ENCODE data around the gene C11orf91. TPM values are rescaled to one million over a fixed set of nuclear protein-coding genes. Genes with fewer than 3 reads are reported as not detected.

The C11orf91 gene
- total RNA-seq, 2 donors from 2014 or later, result not detected

DNA sequence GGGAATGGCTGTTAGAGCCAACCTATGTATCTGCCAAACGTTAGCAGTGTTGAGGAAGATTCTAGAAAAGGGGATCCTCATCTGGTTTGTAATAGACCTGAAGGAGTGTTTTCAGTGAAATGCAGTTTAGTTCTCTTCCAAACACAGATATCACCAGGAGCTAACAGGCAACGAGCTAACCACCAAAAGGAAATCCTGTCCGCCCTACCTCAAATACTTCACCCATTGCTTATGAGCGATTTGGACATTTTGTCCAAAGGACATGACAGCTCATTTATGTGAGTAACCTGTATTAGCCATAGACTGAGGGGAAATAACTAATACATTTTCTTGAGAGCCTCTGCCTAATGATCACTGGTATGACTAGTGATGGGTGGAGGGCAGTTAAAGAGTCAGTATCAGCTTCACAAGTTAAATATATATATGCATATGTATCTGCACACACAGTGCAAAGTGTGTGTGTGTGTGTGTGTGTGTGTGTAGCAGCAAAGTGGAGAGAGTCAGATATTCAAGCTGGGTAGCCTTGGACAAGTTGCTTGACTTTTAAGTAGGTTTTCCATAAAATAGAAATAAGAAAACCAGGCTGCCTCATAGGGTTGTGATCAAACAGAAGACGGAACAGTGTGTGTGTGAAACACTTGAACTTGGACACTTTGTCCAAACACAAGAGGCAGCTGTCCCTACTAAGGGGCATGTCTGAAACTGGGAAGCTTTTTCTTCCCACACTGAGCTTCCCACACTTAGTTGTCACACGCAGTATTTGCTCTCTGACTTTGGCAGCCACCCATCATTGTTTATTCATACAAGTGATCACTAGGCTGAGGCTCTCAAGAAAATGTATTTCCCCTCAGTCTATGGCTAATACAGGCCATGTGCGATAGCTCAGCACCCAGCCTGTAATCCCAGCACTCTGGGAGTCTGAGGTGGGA lies 940 bp upstream of the C11orf91 start:
- intact Hi-C loops (cut with DNase I, micrococcal nuclease), result no loop called here
- DNase-seq (no peak), ATAC-seq (peak; percentile 10)

- intact Hi-C loops (cut with DNase I, micrococcal nuclease), result no loop called here
- ATAC-seq, result no peak
- peak in 1 of 2 donors; percentile 58 for DNase-seq
These were observed 544 bp downstream of the C11orf91 start for GRCh38 chr11:33700063-33700501.

DNA sequence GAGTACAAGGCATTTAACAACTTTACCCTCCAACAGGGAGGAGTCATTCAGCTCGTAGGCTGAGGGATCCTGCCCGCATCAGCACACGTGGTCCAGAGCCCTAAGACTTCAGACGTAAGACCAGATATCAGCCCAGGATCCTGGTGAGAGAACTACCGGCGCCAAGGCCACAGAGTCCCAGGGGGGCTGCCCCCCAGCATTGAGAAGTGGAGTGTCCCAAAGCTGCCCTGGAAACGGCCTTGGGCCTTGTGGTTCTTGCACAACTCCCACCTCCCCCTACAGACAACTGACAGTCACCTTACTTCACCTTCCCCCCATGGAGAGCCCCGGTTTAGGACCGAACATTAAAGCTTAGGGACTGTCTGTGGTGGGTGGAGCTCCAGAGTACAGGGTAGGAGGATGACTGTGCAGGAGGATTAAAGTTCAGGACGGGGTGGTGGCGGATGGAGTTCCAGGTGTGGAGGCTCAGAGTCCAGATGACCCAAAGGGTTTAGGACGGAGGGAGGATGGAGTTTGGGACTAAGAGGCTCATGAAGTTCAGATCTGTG lies 1.0 kb downstream of the C11orf91 start:
- ATAC-seq, result peak; percentile 46
- intact Hi-C loops (cut with DNase I, micrococcal nuclease), result no loop called here
- peak; percentile 54 to 56 for DNase-seq

DNA sequence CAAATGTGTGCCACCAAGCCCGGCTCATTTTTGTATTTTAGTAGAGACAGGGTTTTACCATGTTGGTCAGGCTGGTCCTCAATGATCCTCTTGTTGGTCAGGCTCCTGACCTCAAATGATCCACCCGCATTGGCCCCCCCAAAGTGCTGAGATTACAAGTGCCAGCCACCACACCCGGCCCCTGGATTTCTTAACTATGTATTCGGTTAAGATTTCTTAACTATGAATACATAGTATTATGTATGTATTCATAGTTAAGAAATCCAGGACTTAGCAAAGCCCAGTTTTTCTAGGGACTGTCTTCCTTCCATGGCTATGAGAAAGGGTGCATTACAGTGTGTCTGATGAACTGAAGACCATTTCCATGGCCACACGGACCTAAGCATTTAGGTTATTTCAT lies 1.7 kb downstream of the C11orf91 start:
- no peak for ATAC-seq
- intact Hi-C loops (cut with DNase I, micrococcal nuclease), result no loop called here

GRCh38 chr11:33697997-33698396 lies 2.6 kb downstream of the C11orf91 start:
- intact Hi-C loops (cut with DNase I, micrococcal nuclease), result no loop called here
- ATAC-seq (no peak), DNase-seq (no peak)

More for the DNA sequence above, 1.7 kb downstream of the C11orf91 start:
- DNase-seq, result no peak

GRCh38 chr11:33696931-33697638 lies 3.5 kb downstream of the C11orf91 start:
- intact Hi-C loops (cut with DNase I, micrococcal nuclease), result no loop called here
- no peak for DNase-seq

DNA sequence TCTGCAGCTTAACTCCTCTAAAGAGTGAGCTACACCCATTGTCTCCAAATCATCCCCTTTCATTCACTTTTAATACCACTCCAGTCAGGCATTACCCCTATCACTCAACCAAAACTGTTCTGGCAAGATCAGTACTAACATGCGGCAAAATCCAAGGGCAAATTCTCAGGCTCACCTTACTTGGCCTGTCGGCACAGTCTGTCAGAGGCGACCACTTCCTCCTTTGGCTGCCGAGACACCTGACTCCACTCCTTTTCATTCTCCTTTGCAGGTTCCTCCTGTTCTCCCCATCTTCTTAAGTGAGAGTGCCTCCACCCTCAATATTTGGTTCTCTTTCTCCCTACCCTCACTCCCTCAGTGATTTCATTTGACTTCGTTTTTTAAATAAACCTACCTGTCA lies 4.2 kb downstream of the C11orf91 start:
- DNase-seq (no peak), ATAC-seq (no peak)
- intact Hi-C loops (cut with DNase I, micrococcal nuclease), result no loop called here

More at GRCh38 chr11:33696931-33697638, 3.5 kb downstream of the C11orf91 start:
- no peak for ATAC-seq

DNA sequence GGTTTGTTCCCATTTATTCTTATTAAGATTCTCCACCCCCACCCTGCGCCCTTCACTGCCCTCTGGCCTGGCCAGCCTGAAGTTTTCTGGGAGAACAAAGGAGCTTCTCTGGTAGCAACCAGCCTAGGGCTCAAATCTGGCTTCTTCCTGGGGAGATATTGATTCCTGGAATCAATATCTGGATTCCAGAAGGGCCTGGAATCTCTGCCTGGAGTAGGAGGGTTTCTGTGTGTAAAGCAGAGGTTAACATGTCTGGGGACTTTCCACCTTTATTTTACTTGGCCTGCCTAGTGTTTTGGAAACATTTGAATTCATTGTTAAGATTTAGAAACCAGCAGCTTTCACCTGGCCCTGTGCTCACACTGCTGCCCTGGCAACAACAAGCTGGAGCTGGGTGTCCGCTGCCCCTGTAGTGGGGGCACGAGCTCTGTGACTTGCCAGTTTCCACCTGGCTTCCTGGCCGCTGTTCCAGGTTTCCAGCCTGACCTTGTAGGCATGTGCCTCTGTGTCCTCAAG lies 5.5 kb downstream of the C11orf91 start:
- no peak for ATAC-seq

GRCh38 chr11:33694346-33695050 lies 6.1 kb downstream of the C11orf91 start:
- no peak for DNase-seq
- intact Hi-C loops (cut with DNase I, micrococcal nuclease), result loop anchor here in 1 of 2 donors (5.0 kb wide), 1 partner anchor 43 kb away; the partner anchor contains the start of gene CD59
- no peak for ATAC-seq

More for the DNA sequence above, 5.5 kb downstream of the C11orf91 start:
- DNase-seq, result no peak
- intact Hi-C loops (cut with DNase I, micrococcal nuclease), result no loop called here

- intact Hi-C loops (cut with DNase I, micrococcal nuclease), result loop anchor here in 1 of 2 donors (5.0 kb wide), 1 partner anchor 45 kb away; the partner anchor contains the start of gene CD59
- DNase-seq (no peak), ATAC-seq (no peak)
These were observed 8.1 kb downstream of the C11orf91 start for GRCh38 chr11:33692541-33692940.

DNA sequence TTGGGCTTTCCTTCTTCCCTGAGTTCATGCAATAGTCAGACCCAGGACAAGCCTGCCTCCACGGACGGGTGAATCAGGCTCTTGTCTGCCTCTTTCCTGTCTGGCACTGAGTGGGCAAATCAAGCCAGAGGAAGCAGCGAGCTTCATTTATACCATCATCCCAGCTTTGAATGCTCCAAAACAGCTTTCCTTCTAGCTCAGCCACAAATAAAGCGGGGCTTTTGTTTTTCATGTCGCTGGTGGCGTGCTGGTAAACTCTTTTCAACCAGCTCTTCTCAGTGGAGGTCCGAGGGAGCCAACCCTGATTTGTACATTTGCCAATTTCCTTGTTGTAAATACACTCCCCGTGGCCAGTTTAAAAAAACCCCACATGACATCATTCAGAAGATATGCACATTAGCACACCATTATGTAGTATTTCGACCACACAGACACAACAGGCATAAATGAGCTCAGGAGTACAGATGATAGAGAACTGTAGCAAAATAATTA lies 8.6 kb downstream of the C11orf91 start:
- peak; percentile 48 to 67 for DNase-seq
- ATAC-seq, result peak; percentile 82
- intact Hi-C loops (cut with DNase I, micrococcal nuclease), result loop anchor here in 1 of 2 donors (5.0 kb wide), 1 partner anchor 45 kb away; the partner anchor contains the start of gene CD59

GRCh38 chr11:33691066-33691864 lies 9.4 kb downstream of the C11orf91 start:
- ATAC-seq (peak; percentile 76), DNase-seq (no peak)

DNA sequence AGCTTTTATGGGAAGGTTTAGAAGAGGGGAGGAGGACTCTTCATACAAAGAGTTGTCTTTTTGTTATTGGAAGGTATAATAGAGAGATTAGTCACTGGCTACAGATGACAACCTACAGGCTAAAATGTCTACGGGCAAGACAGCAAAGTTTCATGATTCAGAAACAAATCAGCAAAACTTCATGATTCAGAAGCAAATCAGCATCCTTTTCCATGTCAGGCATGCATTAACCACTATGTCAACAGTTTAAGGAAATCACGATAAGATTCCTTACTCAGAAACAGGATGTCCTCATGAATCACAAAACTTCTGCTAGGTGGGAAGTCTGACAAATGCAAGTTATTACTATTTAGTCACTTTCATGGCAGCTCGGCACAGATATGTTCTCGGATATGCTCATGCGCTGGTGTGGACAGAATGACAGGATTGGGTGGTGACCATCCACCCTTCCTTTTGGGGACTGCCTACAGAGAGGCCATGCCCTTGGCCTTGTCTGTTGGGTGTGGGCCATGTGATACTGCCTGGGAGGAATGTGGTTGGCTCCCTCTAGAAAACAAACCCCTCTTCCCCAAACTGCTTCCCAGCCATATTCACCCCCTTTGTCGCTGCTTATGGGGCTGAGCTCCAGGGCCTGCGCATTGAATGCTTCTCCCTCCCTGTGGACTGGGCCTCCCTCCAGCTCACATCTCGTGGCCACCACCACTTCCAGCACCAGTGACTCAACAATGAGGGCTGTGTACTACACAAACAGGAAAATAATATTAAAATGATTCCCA lies 10.1 kb downstream of the C11orf91 start:
- peak; percentile 22 for ATAC-seq
- intact Hi-C loops (cut with DNase I, micrococcal nuclease), result loop anchor here in 1 of 2 donors (5.0 kb wide), 1 partner anchor 47 kb away; the partner anchor contains the start of gene CD59
- peak in 1 of 2 donors; percentile 46 for DNase-seq

More at GRCh38 chr11:33691066-33691864, 9.4 kb downstream of the C11orf91 start:
- intact Hi-C loops (cut with DNase I, micrococcal nuclease), result loop anchor here in 1 of 2 donors (5.0 kb wide), 1 partner anchor 46 kb away; the partner anchor contains the start of gene CD59

- no peak for DNase-seq
- no peak for ATAC-seq
- intact Hi-C loops (cut with DNase I, micrococcal nuclease), result loop anchor here (10.0 kb wide), 1 partner anchor 325 kb away; no protein-coding TSS in a partner anchor
These were observed 11.1 kb downstream of the C11orf91 start for GRCh38 chr11:33689501-33689900.

DNA sequence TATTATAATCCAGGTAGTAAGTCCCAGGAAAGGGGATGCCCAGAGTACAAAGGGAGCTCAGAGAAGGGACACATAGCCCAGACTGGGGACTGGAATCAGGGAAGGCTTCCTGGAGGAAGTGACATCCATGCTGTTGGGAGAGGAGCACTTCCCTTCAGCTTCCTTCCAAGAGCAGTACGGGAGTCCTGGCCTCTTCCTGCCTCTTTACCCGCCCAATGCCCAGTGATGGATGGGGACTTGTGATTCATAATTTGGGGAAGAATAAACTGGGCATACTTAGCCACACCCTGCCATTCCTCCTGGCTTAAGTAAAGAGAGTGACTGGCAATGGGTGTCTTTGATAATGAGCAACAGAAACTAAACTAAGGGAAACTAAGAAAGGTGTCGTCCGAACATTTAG lies 11.5 kb downstream of the C11orf91 start:
- no peak for DNase-seq
- no peak for ATAC-seq
- intact Hi-C loops (cut with DNase I, micrococcal nuclease), result loop anchor here (10.0 kb wide), 1 partner anchor 324 kb away; no protein-coding TSS in a partner anchor
